ENCODE results near the gene PAN2.
A peak's percentile ranks its signal among the peaks of the same experiment; 100 is the strongest.

The PAN2 gene

GRCh38 chr12:56308714-56309113 lies 25.1 kb downstream of the PAN2 start:
- H3K36me3 ChIP-seq (ENCODE audit: control insufficient read depth, insufficient read depth, low read length) = peaks cover 4% of the 10 kb centered on the region
- H4K5ac ChIP-seq (ENCODE audit: low read length) = no peak overlapping the region
- H3K27ac ChIP-seq (ENCODE audit: low read depth, low read length) = no peak overlapping the region
- no peak overlapping the region for H2BK120ac ChIP-seq (ENCODE audit: low read depth, low read length)
- H2BK15ac ChIP-seq (replicated peaks; ENCODE audit: low read depth) = no peak overlapping the region
- no CpG with 5 or more reads among the region's 3 CpGs for WGBS (ENCODE audit: extremely low coverage, insufficient coverage, low lambda C conversion rate)
- H3K79me2 ChIP-seq (ENCODE audit: control insufficient read depth, insufficient read depth, low read length) = no peaks in the 10 kb centered on the region
- no peaks in the 10 kb centered on the region for H3K4me1 ChIP-seq (ENCODE audit: control insufficient read depth, low read depth, low read length)
- no peak overlapping the region for H3K18ac ChIP-seq (ENCODE audit: low read length)
- no peak overlapping the region for H3K4me3 ChIP-seq (ENCODE audit: low read length)
- H3K56ac ChIP-seq (ENCODE audit: low read length) = no peak overlapping the region
- no peak overlapping the region for H3K4me2 ChIP-seq (ENCODE audit: low read length)
- no peak overlapping the region for H2BK5ac ChIP-seq (ENCODE audit: low read length)
- no peak overlapping the region for H4K8ac ChIP-seq (ENCODE audit: low read depth, low read length)
- no peak overlapping the region for H3K9ac ChIP-seq (ENCODE audit: low read length)
- H2AK5ac ChIP-seq (ENCODE audit: low read length) = no peak overlapping the region
- H3K4ac ChIP-seq (ENCODE audit: low read depth, low read length) = no peak overlapping the region
- H3K23ac ChIP-seq (ENCODE audit: low read length) = no peak overlapping the region
- H3K27me3 ChIP-seq (ENCODE audit: insufficient read depth, low read length, poor library complexity) = no peaks in the 10 kb centered on the region
- no peaks in the 10 kb centered on the region for H3K79me1 ChIP-seq (ENCODE audit: low read length)
- DNase-seq = no peak

- Histone ChIP-seq H3K4me1 (ENCODE audit: control insufficient read depth, low read depth, low read length) (no peaks in the 10 kb centered on the region), H2AK5ac (ENCODE audit: low read length) (no peak overlapping the region), H3K79me1 (ENCODE audit: low read length) (no peaks in the 10 kb centered on the region), H4K5ac (ENCODE audit: low read length) (no peak overlapping the region), H2BK120ac (ENCODE audit: low read depth, low read length) (no peak overlapping the region), H3K36me3 (ENCODE audit: control insufficient read depth, insufficient read depth, low read length) (peaks cover 4% of the 10 kb centered on the region), H2BK5ac (ENCODE audit: low read length) (no peak overlapping the region), H3K79me2 (ENCODE audit: control insufficient read depth, insufficient read depth, low read length) (no peaks in the 10 kb centered on the region), H3K4me2 (ENCODE audit: low read length) (no peak overlapping the region), H3K9ac (ENCODE audit: low read length) (no peak overlapping the region), H3K4ac (ENCODE audit: low read depth, low read length) (no peak overlapping the region), H3K23ac (ENCODE audit: low read length) (no peak overlapping the region), H3K4me3 (ENCODE audit: low read length) (no peak overlapping the region), H3K56ac (ENCODE audit: low read length) (no peak overlapping the region), H3K27me3 (ENCODE audit: insufficient read depth, low read length, poor library complexity) (no peaks in the 10 kb centered on the region), H2BK15ac (replicated peaks; ENCODE audit: low read depth) (no peak overlapping the region), H4K8ac (ENCODE audit: low read depth, low read length) (no peak overlapping the region), H3K27ac (ENCODE audit: low read depth, low read length) (no peak overlapping the region), H3K18ac (ENCODE audit: low read length) (no peak overlapping the region)
- DNase-seq = no peak
- no CpG with 5 or more reads among the region's 7 CpGs for WGBS (ENCODE audit: extremely low coverage, insufficient coverage, low lambda C conversion rate)
These were observed 26.4 kb downstream of the PAN2 start for GRCh38 chr12:56307221-56307965.

- Histone ChIP-seq H3K36me3 (ENCODE audit: control insufficient read depth, insufficient read depth, low read length) (peaks cover 2% of the 10 kb centered on the region), H2BK120ac (ENCODE audit: low read depth, low read length) (no peak overlapping the region), H2BK5ac (ENCODE audit: low read length) (no peak overlapping the region), H4K8ac (ENCODE audit: low read depth, low read length) (no peak overlapping the region), H3K4me1 (ENCODE audit: control insufficient read depth, low read depth, low read length) (peaks cover 4% of the 10 kb centered on the region), H4K5ac (ENCODE audit: low read length) (no peak overlapping the region), H3K18ac (ENCODE audit: low read length) (no peak overlapping the region), H3K27ac (ENCODE audit: low read depth, low read length) (no peak overlapping the region), H3K23ac (ENCODE audit: low read length) (no peak overlapping the region), H3K4me2 (ENCODE audit: low read length) (no peak overlapping the region), H3K79me1 (ENCODE audit: low read length) (no peaks in the 10 kb centered on the region), H3K4ac (ENCODE audit: low read depth, low read length) (no peak overlapping the region), H3K4me3 (ENCODE audit: low read length) (no peak overlapping the region), H3K79me2 (ENCODE audit: control insufficient read depth, insufficient read depth, low read length) (no peaks in the 10 kb centered on the region), H2BK15ac (replicated peaks; ENCODE audit: low read depth) (no peak overlapping the region), H3K27me3 (ENCODE audit: insufficient read depth, low read length, poor library complexity) (no peaks in the 10 kb centered on the region), H3K9ac (ENCODE audit: low read length) (no peak overlapping the region), H3K56ac (ENCODE audit: low read length) (no peak overlapping the region), H2AK5ac (ENCODE audit: low read length) (no peak overlapping the region)
- DNase-seq = no peak
- no CpG with 5 or more reads among the region's 8 CpGs for WGBS (ENCODE audit: extremely low coverage, insufficient coverage, low lambda C conversion rate)
These were observed 28.8 kb downstream of the PAN2 start for GRCh38 chr12:56304872-56305590.

- H2BK5ac ChIP-seq (ENCODE audit: low read length) = no peak overlapping the region
- DNase-seq = no peak
- no peak overlapping the region for H3K18ac ChIP-seq (ENCODE audit: low read length)
- peaks cover 4% of the 10 kb centered on the region for H3K4me1 ChIP-seq (ENCODE audit: control insufficient read depth, low read depth, low read length)
- H3K36me3 ChIP-seq (ENCODE audit: control insufficient read depth, insufficient read depth, low read length) = peaks cover 2% of the 10 kb centered on the region
- no peak overlapping the region for H4K8ac ChIP-seq (ENCODE audit: low read depth, low read length)
- no peak overlapping the region for H3K4ac ChIP-seq (ENCODE audit: low read depth, low read length)
- no peak overlapping the region for H3K4me3 ChIP-seq (ENCODE audit: low read length)
- no peak overlapping the region for H2BK15ac ChIP-seq (replicated peaks; ENCODE audit: low read depth)
- no peak overlapping the region for H4K5ac ChIP-seq (ENCODE audit: low read length)
- H2BK120ac ChIP-seq (ENCODE audit: low read depth, low read length) = no peak overlapping the region
- no peak overlapping the region for H3K23ac ChIP-seq (ENCODE audit: low read length)
- H3K27ac ChIP-seq (ENCODE audit: low read depth, low read length) = no peak overlapping the region
- no peaks in the 10 kb centered on the region for H3K27me3 ChIP-seq (ENCODE audit: insufficient read depth, low read length, poor library complexity)
- no peak overlapping the region for H3K9ac ChIP-seq (ENCODE audit: low read length)
- no peak overlapping the region for H2AK5ac ChIP-seq (ENCODE audit: low read length)
- WGBS (ENCODE audit: extremely low coverage, insufficient coverage, low lambda C conversion rate) = no CpG with 5 or more reads among the region's 3 CpGs
- H3K56ac ChIP-seq (ENCODE audit: low read length) = no peak overlapping the region
- H3K4me2 ChIP-seq (ENCODE audit: low read length) = no peak overlapping the region
- H3K79me2 ChIP-seq (ENCODE audit: control insufficient read depth, insufficient read depth, low read length) = peaks cover 6% of the 10 kb centered on the region
- peaks cover 5% of the 10 kb centered on the region for H3K79me1 ChIP-seq (ENCODE audit: low read length)
These were observed 29.5 kb downstream of the PAN2 start for GRCh38 chr12:56304276-56304675.

- Histone ChIP-seq H3K18ac (ENCODE audit: low read length) (no peak overlapping the region), H3K79me2 (ENCODE audit: control insufficient read depth, insufficient read depth, low read length) (peaks cover 32% of the 10 kb centered on the region), H3K4me2 (ENCODE audit: low read length) (peak overlapping the region; percentile 34), H3K9ac (ENCODE audit: low read length) (peak overlapping the region; percentile 65), H4K5ac (ENCODE audit: low read length) (no peak overlapping the region), H3K27ac (ENCODE audit: low read depth, low read length) (peak overlapping the region; percentile 42), H3K79me1 (ENCODE audit: low read length) (peaks cover 16% of the 10 kb centered on the region), H4K8ac (ENCODE audit: low read depth, low read length) (no peak overlapping the region), H3K4ac (ENCODE audit: low read depth, low read length) (no peak overlapping the region), H3K23ac (ENCODE audit: low read length) (no peak overlapping the region), H2BK5ac (ENCODE audit: low read length) (peak overlapping the region; percentile 16), H3K56ac (ENCODE audit: low read length) (peak overlapping the region; percentile 81), H2BK15ac (replicated peaks; ENCODE audit: low read depth) (no peak overlapping the region), H3K4me3 (ENCODE audit: low read length) (no peak overlapping the region), H2BK120ac (ENCODE audit: low read depth, low read length) (no peak overlapping the region), H2AK5ac (ENCODE audit: low read length) (peak overlapping the region; percentile 56), H3K4me1 (ENCODE audit: control insufficient read depth, low read depth, low read length) (peaks cover 7% of the 10 kb centered on the region), H3K27me3 (ENCODE audit: insufficient read depth, low read length, poor library complexity) (no peaks in the 10 kb centered on the region), H3K36me3 (ENCODE audit: control insufficient read depth, insufficient read depth, low read length) (peaks cover 2% of the 10 kb centered on the region)
- peak; percentile 16 for DNase-seq
- no CpG with 5 or more reads among the region's 21 CpGs for WGBS (ENCODE audit: extremely low coverage, insufficient coverage, low lambda C conversion rate)
These were observed 32.9 kb downstream of the PAN2 start for GRCh38 chr12:56300644-56301464.

Data from mesendoderm (in vitro differentiated cells).